Liver (tissue), 9 donors: Measurements from ENCODE around the gene CRY1. TPM values are rescaled to one million over a fixed set of nuclear protein-coding genes. Genes with fewer than 3 reads are reported as not detected.

Experiments used
- DNase-seq: peaks from one replicate; pipeline ENCODE4 v3.0.0-alpha.2; 2017; ENCODE audit warnings: low spot score
- H3K27ac ChIP-seq, 2 donors: one replicate each; pipeline ENCODE4 v1.7.0; 2013; ENCODE audit warnings: inconsistent platforms in 2 of 2, low read length in 2 of 2, control low read depth in 1 of 2, low read depth in 1 of 2, mild to moderate bottlenecking in 1 of 2
- H3K27me3 ChIP-seq, 4 donors: one replicate each; pipeline versions ENCODE4 v1.6.1 to v1.7.0; 2013; ENCODE audit warnings: low read length in 3 of 4, inconsistent platforms in 1 of 4, mild to moderate bottlenecking in 1 of 4, moderate library complexity in 1 of 4; ENCODE audit not compliant: control insufficient read depth in 4 of 4, insufficient read depth in 4 of 4
- H3K36me3 ChIP-seq, 4 donors: one replicate each; pipeline versions ENCODE4 v1.6.1 to v1.7.0; 2013; ENCODE audit warnings: low read length in 3 of 4, mild to moderate bottlenecking in 3 of 4, low read depth in 1 of 4, moderate library complexity in 1 of 4; ENCODE audit not compliant: control insufficient read depth in 4 of 4, insufficient read depth in 3 of 4
- H3K4me1 ChIP-seq, 4 donors: one replicate each; pipeline versions ENCODE4 v1.6.1 to v1.7.0; 2013; ENCODE audit warnings: low read length in 3 of 4, mild to moderate bottlenecking in 3 of 4, moderate library complexity in 1 of 4; ENCODE audit not compliant: control insufficient read depth in 4 of 4, insufficient read depth in 4 of 4
- H3K4me3 ChIP-seq, 3 donors: one replicate each; pipeline versions ENCODE4 v1.6.1 to v1.7.0; 2013; ENCODE audit warnings: low read length in 3 of 3, control low read depth in 1 of 3, low read depth in 1 of 3, mild to moderate bottlenecking in 1 of 3
- H3K9ac ChIP-seq, 2 donors: one replicate each; pipeline ENCODE4 v1.7.0; 2013; ENCODE audit warnings: low read length in 2 of 2, mild to moderate bottlenecking in 2 of 2, moderate library complexity in 2 of 2, control low read depth in 1 of 2, low read depth in 1 of 2
- H3K9me3 ChIP-seq, 4 donors: one replicate each; pipeline versions ENCODE4 v1.6.1 to v1.7.0; 2013; ENCODE audit warnings: low read length in 3 of 4; ENCODE audit not compliant: control insufficient read depth in 4 of 4
- EGR1 ChIP-seq, 2 donors: IDR thresholded peaks; 2 replicates each; pipeline ENCODE4 v1.6.1; 2016 to 2018; ENCODE audit warnings: antibody characterized with exemption in 2 of 2, low read depth in 2 of 2
- FOXA1 ChIP-seq: IDR thresholded peaks from 2 replicates; pipeline ENCODE4 v1.6.1; 2016; ENCODE audit warnings: antibody characterized with exemption
- FOXA2 ChIP-seq: IDR thresholded peaks from 2 replicates; pipeline ENCODE4 v1.6.1; 2016; ENCODE audit warnings: antibody characterized with exemption
- GABPA ChIP-seq, 2 donors: IDR thresholded peaks in 1 of 2; conservative IDR thresholded peaks in 1 of 2; 2 replicates each; pipeline ENCODE4 v1.6.1; 2016; ENCODE audit warnings: antibody characterized with exemption in 2 of 2, mild to moderate bottlenecking in 1 of 2, moderate library complexity in 1 of 2
- HNF4A ChIP-seq, 2 donors: conservative IDR thresholded peaks; 2 replicates each; pipeline ENCODE4 v1.6.1; 2016; ENCODE audit warnings: antibody characterized with exemption in 2 of 2, mild to moderate bottlenecking in 2 of 2
- HNF4G ChIP-seq: IDR thresholded peaks from 2 replicates; pipeline ENCODE4 v1.6.1; 2016; ENCODE audit warnings: antibody characterized with exemption
- JUND ChIP-seq, 2 donors: IDR thresholded peaks; 2 replicates each; pipeline ENCODE4 v1.6.1; 2016; ENCODE audit warnings: antibody characterized with exemption in 2 of 2
- NR2F2 ChIP-seq: IDR thresholded peaks from 2 replicates; pipeline ENCODE4 v1.6.1; 2016; ENCODE audit warnings: antibody characterized with exemption
- RAD21 ChIP-seq, 2 donors: IDR thresholded peaks; 2 replicates each; pipeline ENCODE4 v1.6.1; 2016; ENCODE audit warnings: antibody characterized with exemption in 2 of 2, mild to moderate bottlenecking in 2 of 2
- RXRA ChIP-seq, 2 donors: IDR thresholded peaks; 2 replicates each; pipeline ENCODE4 v1.6.1; 2017 to 2018; ENCODE audit warnings: antibody characterized with exemption in 2 of 2, mild to moderate bottlenecking in 1 of 2
- SP1 ChIP-seq: IDR thresholded peaks from 2 replicates; pipeline ENCODE4 v1.6.1; 2018; ENCODE audit warnings: antibody characterized with exemption, mild to moderate bottlenecking
- TAF1 ChIP-seq: conservative IDR thresholded peaks from 2 replicates; pipeline ENCODE4 v1.6.1; 2016; ENCODE audit warnings: antibody characterized with exemption, mild to moderate bottlenecking
- YY1 ChIP-seq: IDR thresholded peaks from 2 replicates; pipeline ENCODE4 v1.6.1; 2016; ENCODE audit warnings: antibody characterized with exemption, mild to moderate bottlenecking
- WGBS: extraction: QIAGEN DNeasy Blood & Tissue Kit; methylation state at CpG from one replicate; pipeline ENCODE4 v1.1.7; 2013; 5-methylcytosine and 5-hydroxymethylcytosine counted together
- polyA plus RNA-seq, 2 donors: library from polyadenylated mRNA; stranded (reverse) in 1 of 2; unstranded in 1 of 2; fragments of 200-250 nt in 1 of 2; fragments of >200 nt in 1 of 2; fragmentation: Nextera tagmentation in 1 of 2; extraction: Ambion mirVana in 1 of 2; gene quantifications; one replicate each; pipeline versions ENCODE4 v1.2.1 to v1.2.3, GENCODE V29; 2013 to 2015
- total RNA-seq, 2 donors: library from RNA; depleted of rRNA; stranded (reverse); fragments of >200 nt; gene quantifications; one replicate each; pipeline ENCODE4 v1.2.3, GENCODE V29; 2014
- TF ChIP-seq, protein P1 (sequence below): IDR thresholded peaks from 2 replicates; pipeline ENCODE4 v1.6.1; 2016; ENCODE audit warnings: antibody characterized with exemption, mild to moderate bottlenecking
- TF ChIP-seq, protein P2 (sequence below): IDR thresholded peaks from 2 replicates; pipeline ENCODE4 v1.6.1; 2016; ENCODE audit warnings: antibody characterized with exemption
- TF ChIP-seq, protein P3 (sequence below): IDR thresholded peaks from 2 replicates; pipeline ENCODE4 v1.6.1; 2016; ENCODE audit warnings: antibody characterized with exemption
- TF ChIP-seq, protein P4 (sequence below): fragments of 150-350 bp; IDR thresholded peaks from 2 replicates; pipeline ENCODE4 v1.5.1; 2017; ENCODE audit warnings: improper control_type of control experiment, low read depth, low read length; ENCODE audit not compliant: missing input control
- TF ChIP-seq, protein P5 (sequence below): IDR thresholded peaks from 2 replicates; pipeline ENCODE4 v1.6.1; 2016; ENCODE audit warnings: antibody characterized with exemption
- donor health status: healthy.
- donor health status: healthy.
- donor health status: healthy.
- donor health status: healthy.
- donor health status: healthy.

CRY1 gene
- total and polyA plus RNA-seq, 4 donors: 5.7 to 16.6 (median 10.1) TPM

DNA sequence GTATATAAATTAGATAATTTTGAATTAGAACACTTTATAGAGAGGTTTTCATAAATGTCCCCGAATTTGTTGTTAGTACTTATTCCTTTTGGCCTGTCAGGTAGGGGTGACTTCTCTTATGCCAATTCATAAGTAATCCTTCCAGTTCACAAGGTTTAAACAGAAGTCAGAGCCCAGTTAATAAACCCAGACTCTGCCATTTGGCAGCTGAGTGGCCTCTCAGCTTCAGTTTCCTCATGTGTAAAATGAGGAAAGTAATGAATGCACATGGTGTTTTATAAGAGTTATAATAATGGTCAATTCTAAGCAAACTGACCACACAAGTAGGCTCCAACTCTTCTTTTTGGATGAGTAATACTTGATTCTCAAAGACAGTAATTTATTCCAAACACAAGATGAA lies 116.7 kb downstream of the CRY1 start:
- no peak for TF ChIP-seq EGR1 (IDR thresholded peaks at IDR 0.05; ENCODE audit: low read depth in 2 of 2)
- no peaks in the 10 kb centered on the region for H3K9me3 ChIP-seq
- no peak for DNase-seq
- 32% methylated on average over 1 of the region's 1 CpG for WGBS
- peaks cover 18 to 52% (median 28%) of the 10 kb centered on the region in 4 donors for H3K4me1 ChIP-seq
- H3K4me3 ChIP-seq: no peak overlapping the region
- H3K27me3 ChIP-seq: no peaks in the 10 kb centered on the region
- H3K36me3 ChIP-seq: no peaks in the 10 kb centered on the region
- peak overlapping the region in 1 of 2 donors; percentile 32 for H3K9ac ChIP-seq
- H3K27ac ChIP-seq: peak overlapping the region; percentile 77 to 79

DNA sequence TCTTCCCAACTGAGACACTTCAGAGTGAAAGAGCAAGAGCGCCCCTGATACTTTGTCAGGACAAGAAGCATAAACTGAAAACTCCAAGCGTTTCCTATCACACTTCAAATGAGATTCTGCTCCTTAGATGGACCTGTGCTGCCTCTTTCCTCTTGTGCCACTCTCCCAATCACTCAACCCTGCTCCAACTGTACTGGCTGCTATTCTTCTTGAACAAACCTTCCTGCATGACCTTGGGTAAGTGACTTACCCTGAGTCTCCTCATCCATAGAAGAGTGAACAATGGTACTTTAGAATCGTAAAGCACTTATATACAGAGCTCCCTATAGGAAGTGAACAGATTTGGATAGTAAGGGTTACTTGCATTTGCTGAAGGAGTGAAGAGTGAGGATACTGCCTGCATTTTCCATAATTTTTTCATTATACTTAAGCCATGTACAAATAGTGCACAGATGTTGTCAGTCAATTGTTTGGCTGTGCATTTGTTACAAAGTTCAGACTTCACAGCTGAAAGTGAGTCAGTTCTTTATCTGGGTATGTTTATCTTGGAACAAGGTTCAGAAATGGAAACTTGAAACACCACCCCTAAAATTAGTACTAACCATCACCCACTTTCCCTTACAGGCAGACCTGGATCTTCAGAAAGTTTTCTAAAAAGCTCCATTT lies 117.2 kb downstream of the CRY1 start:
- Histone ChIP-seq H3K36me3 (peaks cover 1 to 5% (median 3%) of the 10 kb centered on the region in 4 donors), H3K4me3 (no peak overlapping the region), H3K9ac (no peak overlapping the region), H3K27ac (peak overlapping the region; percentile 77 to 79), H3K27me3 (no peaks in the 10 kb centered on the region), H3K9me3 (no peaks in the 10 kb centered on the region), H3K4me1 (peaks cover 18 to 52% (median 28%) of the 10 kb centered on the region in 4 donors)
- TF ChIP-seq HNF4A (conservative IDR thresholded peaks at IDR 0.05) (peak; percentile 85 to 90), NR2F2 (no peak), GABPA (IDR thresholded peaks at IDR 0.05 in 1 of 2, conservative IDR thresholded peaks at IDR 0.05 in 1 of 2) (no peak), EGR1 (IDR thresholded peaks at IDR 0.05; ENCODE audit: low read depth in 2 of 2) (no peak), RXRA (IDR thresholded peaks at IDR 0.05) (peak; percentile 64 to 73), JUND (IDR thresholded peaks at IDR 0.05) (peak; percentile 93 to 96), FOXA2 (peak; percentile 70), SP1 (peak; percentile 83), YY1 (peak; percentile 72), HNF4G (peak; percentile 76), RAD21 (IDR thresholded peaks at IDR 0.05) (peak in 1 of 2 donors; percentile 8), FOXA1 (peak; percentile 55), TAF1 (no peak)
- TF ChIP-seq, protein P1, sequence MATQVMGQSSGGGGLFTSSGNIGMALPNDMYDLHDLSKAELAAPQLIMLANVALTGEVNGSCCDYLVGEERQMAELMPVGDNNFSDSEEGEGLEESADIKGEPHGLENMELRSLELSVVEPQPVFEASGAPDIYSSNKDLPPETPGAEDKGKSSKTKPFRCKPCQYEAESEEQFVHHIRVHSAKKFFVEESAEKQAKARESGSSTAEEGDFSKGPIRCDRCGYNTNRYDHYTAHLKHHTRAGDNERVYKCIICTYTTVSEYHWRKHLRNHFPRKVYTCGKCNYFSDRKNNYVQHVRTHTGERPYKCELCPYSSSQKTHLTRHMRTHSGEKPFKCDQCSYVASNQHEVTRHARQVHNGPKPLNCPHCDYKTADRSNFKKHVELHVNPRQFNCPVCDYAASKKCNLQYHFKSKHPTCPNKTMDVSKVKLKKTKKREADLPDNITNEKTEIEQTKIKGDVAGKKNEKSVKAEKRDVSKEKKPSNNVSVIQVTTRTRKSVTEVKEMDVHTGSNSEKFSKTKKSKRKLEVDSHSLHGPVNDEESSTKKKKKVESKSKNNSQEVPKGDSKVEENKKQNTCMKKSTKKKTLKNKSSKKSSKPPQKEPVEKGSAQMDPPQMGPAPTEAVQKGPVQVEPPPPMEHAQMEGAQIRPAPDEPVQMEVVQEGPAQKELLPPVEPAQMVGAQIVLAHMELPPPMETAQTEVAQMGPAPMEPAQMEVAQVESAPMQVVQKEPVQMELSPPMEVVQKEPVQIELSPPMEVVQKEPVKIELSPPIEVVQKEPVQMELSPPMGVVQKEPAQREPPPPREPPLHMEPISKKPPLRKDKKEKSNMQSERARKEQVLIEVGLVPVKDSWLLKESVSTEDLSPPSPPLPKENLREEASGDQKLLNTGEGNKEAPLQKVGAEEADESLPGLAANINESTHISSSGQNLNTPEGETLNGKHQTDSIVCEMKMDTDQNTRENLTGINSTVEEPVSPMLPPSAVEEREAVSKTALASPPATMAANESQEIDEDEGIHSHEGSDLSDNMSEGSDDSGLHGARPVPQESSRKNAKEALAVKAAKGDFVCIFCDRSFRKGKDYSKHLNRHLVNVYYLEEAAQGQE: peak; percentile 50
- TF ChIP-seq, protein P2, sequence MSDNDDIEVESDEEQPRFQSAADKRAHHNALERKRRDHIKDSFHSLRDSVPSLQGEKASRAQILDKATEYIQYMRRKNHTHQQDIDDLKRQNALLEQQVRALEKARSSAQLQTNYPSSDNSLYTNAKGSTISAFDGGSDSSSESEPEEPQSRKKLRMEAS: peak; percentile 10
- TF ChIP-seq, protein P3, sequence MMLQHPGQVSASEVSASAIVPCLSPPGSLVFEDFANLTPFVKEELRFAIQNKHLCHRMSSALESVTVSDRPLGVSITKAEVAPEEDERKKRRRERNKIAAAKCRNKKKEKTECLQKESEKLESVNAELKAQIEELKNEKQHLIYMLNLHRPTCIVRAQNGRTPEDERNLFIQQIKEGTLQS: peak; percentile 76
- TF ChIP-seq, protein P4, sequence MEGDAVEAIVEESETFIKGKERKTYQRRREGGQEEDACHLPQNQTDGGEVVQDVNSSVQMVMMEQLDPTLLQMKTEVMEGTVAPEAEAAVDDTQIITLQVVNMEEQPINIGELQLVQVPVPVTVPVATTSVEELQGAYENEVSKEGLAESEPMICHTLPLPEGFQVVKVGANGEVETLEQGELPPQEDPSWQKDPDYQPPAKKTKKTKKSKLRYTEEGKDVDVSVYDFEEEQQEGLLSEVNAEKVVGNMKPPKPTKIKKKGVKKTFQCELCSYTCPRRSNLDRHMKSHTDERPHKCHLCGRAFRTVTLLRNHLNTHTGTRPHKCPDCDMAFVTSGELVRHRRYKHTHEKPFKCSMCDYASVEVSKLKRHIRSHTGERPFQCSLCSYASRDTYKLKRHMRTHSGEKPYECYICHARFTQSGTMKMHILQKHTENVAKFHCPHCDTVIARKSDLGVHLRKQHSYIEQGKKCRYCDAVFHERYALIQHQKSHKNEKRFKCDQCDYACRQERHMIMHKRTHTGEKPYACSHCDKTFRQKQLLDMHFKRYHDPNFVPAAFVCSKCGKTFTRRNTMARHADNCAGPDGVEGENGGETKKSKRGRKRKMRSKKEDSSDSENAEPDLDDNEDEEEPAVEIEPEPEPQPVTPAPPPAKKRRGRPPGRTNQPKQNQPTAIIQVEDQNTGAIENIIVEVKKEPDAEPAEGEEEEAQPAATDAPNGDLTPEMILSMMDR: no peak
- TF ChIP-seq, protein P5, sequence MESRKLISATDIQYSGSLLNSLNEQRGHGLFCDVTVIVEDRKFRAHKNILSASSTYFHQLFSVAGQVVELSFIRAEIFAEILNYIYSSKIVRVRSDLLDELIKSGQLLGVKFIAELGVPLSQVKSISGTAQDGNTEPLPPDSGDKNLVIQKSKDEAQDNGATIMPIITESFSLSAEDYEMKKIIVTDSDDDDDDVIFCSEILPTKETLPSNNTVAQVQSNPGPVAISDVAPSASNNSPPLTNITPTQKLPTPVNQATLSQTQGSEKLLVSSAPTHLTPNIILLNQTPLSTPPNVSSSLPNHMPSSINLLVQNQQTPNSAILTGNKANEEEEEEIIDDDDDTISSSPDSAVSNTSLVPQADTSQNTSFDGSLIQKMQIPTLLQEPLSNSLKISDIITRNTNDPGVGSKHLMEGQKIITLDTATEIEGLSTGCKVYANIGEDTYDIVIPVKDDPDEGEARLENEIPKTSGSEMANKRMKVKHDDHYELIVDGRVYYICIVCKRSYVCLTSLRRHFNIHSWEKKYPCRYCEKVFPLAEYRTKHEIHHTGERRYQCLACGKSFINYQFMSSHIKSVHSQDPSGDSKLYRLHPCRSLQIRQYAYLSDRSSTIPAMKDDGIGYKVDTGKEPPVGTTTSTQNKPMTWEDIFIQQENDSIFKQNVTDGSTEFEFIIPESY: peak; percentile 52
- no peak for DNase-seq
- WGBS: 86% methylated on average over 3 of the region's 3 CpGs
